Endothelial cell of umbilical vein (primary cell): Measurements from ENCODE around the gene BTF3L4. TPM values are rescaled to one million over a fixed set of nuclear protein-coding genes. Genes with fewer than 3 reads are reported as not detected.

Source experiments
- BruUV-seq: library from RNA; stranded (reverse); fragments of 400-500 nt; replicated peaks from 2 replicates; lab custom pipeline; 2021; lab: Mats Ljungman, UMichigan
- CTCF ChIA-PET: fragments of 300-600, 350-600 bp; sonication (Branson Sonifier 250); formaldehyde crosslinking; loops from one replicate; lab custom pipeline; 2021; ENCODE audit warnings: antibody characterized with exemption, inconsistent platforms; lab: Charles Lee
- POLR2A ChIA-PET: fragments of 300-600, 350-600 bp; sonication (Branson Sonifier 250); formaldehyde crosslinking; loops from one replicate; lab custom pipeline; 2021; ENCODE audit warnings: antibody characterized with exemption, inconsistent platforms; lab: Charles Lee
- DNase-seq: peaks from one replicate; pipeline ENCODE4 v3.0.0-alpha.2; 2011; ENCODE audit warnings: low read depth, low spot score
- FAIRE-seq: peaks from 2 replicates; lab custom pipeline; 2011; peaks lifted over from hg19 to GRCh38; lab: Jason Lieb, UNC
- H2AFZ ChIP-seq: 2 replicates; pipeline ENCODE4 v1.6.0; 2012; ENCODE audit warnings: low read depth, low read length, control low read depth, inconsistent platforms
- H3K27ac ChIP-seq: 2 replicates; pipeline ENCODE4 v1.5.1; 2011; ENCODE audit warnings: low read depth, mild to moderate bottlenecking, control low read depth, low read length, moderate library complexity; ENCODE audit not compliant: insufficient read depth
- H3K27me3 ChIP-seq, 2 experiments: 2 replicates each; pipeline versions ENCODE4 v1.6.0 to v1.6.1; 2011; ENCODE audit warnings: low read length in 2 of 2, mixed read lengths in 1 of 2; ENCODE audit not compliant: control insufficient read depth in 2 of 2, insufficient read depth in 2 of 2
- H3K36me3 ChIP-seq, 2 experiments: 2 replicates in 1 of 2; 3 replicates in 1 of 2; pipeline ENCODE4 v1.5.1; 2011; ENCODE audit warnings: low read length in 2 of 2, mild to moderate bottlenecking in 1 of 2, moderate library complexity in 1 of 2; ENCODE audit not compliant: control insufficient read depth in 2 of 2, insufficient read depth in 2 of 2; ENCODE audit errors: extremely low read depth in 1 of 2
- H3K4me1 ChIP-seq: 3 replicates; pipeline ENCODE4 v1.5.1; 2011; ENCODE audit warnings: mild to moderate bottlenecking, low read length; ENCODE audit not compliant: control insufficient read depth, insufficient read depth; ENCODE audit errors: extremely low read depth
- H3K4me2 ChIP-seq: 2 replicates; pipeline ENCODE4 v1.6.1; 2011; ENCODE audit warnings: low read length, control low read depth, mixed read lengths; ENCODE audit not compliant: insufficient read depth
- H3K4me3 ChIP-seq, 3 experiments: fragments of 200-600 bp in 1 of 3; sonication (generic), shearing (Covaris generic) in 1 of 3; replicated peaks in 1 of 3; 2 replicates each; pipeline ENCODE4 v1.5.1; 2011 to 2016; ENCODE audit warnings: control low read depth in 3 of 3, low read length in 3 of 3, mild to moderate bottlenecking in 2 of 3, inconsistent platforms in 1 of 3, low read depth in 1 of 3, moderate library complexity in 1 of 3; ENCODE audit not compliant: insufficient read depth in 1 of 3
- H3K79me2 ChIP-seq: 2 replicates; pipeline ENCODE4 v1.6.0; 2012; ENCODE audit warnings: low read length, inconsistent platforms; ENCODE audit not compliant: control insufficient read depth, insufficient read depth
- H3K9ac ChIP-seq: replicated peaks from 2 replicates; pipeline ENCODE3; 2011; ENCODE audit warnings: low read length, control low read depth; ENCODE audit not compliant: insufficient read depth; ENCODE audit errors: extremely low read depth
- H3K9me1 ChIP-seq: replicated peaks from 3 replicates; pipeline ENCODE4 v1.6.0; 2011; ENCODE audit warnings: mild to moderate bottlenecking, low read length; ENCODE audit not compliant: control insufficient read depth, insufficient read depth; ENCODE audit errors: extremely low read depth
- H3K9me3 ChIP-seq: replicated peaks from 2 replicates; pipeline ENCODE4 v1.5.1; 2012; ENCODE audit warnings: low read length, inconsistent platforms; ENCODE audit not compliant: control insufficient read depth, insufficient read depth
- H4K20me1 ChIP-seq: replicated peaks from 2 replicates; pipeline ENCODE3; 2011; ENCODE audit warnings: mild to moderate bottlenecking, low read length; ENCODE audit not compliant: control insufficient read depth, insufficient read depth; ENCODE audit errors: extremely low read depth
- CTCF ChIP-seq, 2 donors: IDR thresholded peaks; 1 replicate in 1 of 2; 2 replicates in 1 of 2; pipeline ENCODE4 v1.5.1; 2011; ENCODE audit warnings: low read length in 2 of 2, mild to moderate bottlenecking in 2 of 2, moderate library complexity in 2 of 2, control low read depth in 1 of 2, inconsistent platforms in 1 of 2, low read depth in 1 of 2; ENCODE audit not compliant: insufficient read depth in 1 of 2; ENCODE audit errors: extremely low read depth in 1 of 2
- EZH2 ChIP-seq: IDR thresholded peaks from 2 replicates; pipeline ENCODE4 v1.6.1; 2012; ENCODE audit warnings: borderline replicate concordance, low read depth, mild to moderate bottlenecking, moderate library complexity, low read length, inconsistent platforms; ENCODE audit not compliant: severe bottlenecking
- FOS ChIP-seq: IDR thresholded peaks from 2 replicates; pipeline ENCODE4 v1.6.1; 2011; ENCODE audit warnings: mild to moderate bottlenecking, low read length, moderate library complexity, borderline replicate concordance; ENCODE audit not compliant: insufficient read depth
- GATA2 ChIP-seq: IDR thresholded peaks from 2 replicates; pipeline ENCODE4 v1.7.0; 2011; ENCODE audit warnings: low read depth, mild to moderate bottlenecking, moderate library complexity, mixed read lengths, low read length; ENCODE audit not compliant: insufficient read length, insufficient read depth
- JUN ChIP-seq: IDR thresholded peaks from 2 replicates; pipeline ENCODE4 v1.6.1; 2011; ENCODE audit warnings: borderline replicate concordance, low read depth; ENCODE audit not compliant: insufficient read length, insufficient read depth
- MAX ChIP-seq: IDR thresholded peaks from 2 replicates; pipeline ENCODE4 v1.6.1; 2011; ENCODE audit not compliant: insufficient read depth, insufficient read length
- MYC ChIP-seq: IDR thresholded peaks from one replicate; pipeline ENCODE4 v1.6.1; 2011; ENCODE audit warnings: mild to moderate bottlenecking, low read depth, low read length
- POLR2A ChIP-seq: IDR thresholded peaks from 2 replicates; pipeline ENCODE4 v1.6.1; 2012; ENCODE audit warnings: low read depth, mild to moderate bottlenecking, control low read depth, low read length
- POLR2AphosphoS5 ChIP-seq: IDR thresholded peaks from 2 replicates; pipeline ENCODE4 v1.6.1; 2012; ENCODE audit warnings: low read depth, mild to moderate bottlenecking, control low read depth, low read length, moderate library complexity; ENCODE audit not compliant: insufficient read depth
- dilution Hi-C: fragments of 300-500 bp; cut with MboI; formaldehyde crosslinking; loops from one replicate; pipeline ENCODE4 v1.15.0; 2019; ENCODE audit warnings: low sequenced_read_pairs; ENCODE audit not compliant: extremely low pct_ligation_motif_present
- intact Hi-C: fragments of 100-400 bp; cut with micrococcal nuclease; formaldehyde crosslinking; loops from one replicate; pipeline ENCODE4 v1.10.0; 2022
- polyA plus RNA-seq, 4 experiments: library from polyadenylated mRNA; depleted of rRNA in 3 of 4; stranded (reverse) in 3 of 4; unstranded in 1 of 4; fragments of >200 nt; gene quantifications; 2 replicates each; pipeline versions ENCODE4 v1.2.1 to v1.2.3, GENCODE V29; 2011 to 2012; ENCODE audit warnings: missing spikeins in 1 of 4
- total RNA-seq: library from RNA; stranded (reverse); gene quantifications from 2 replicates; pipeline ENCODE4 v1.2.3, GENCODE V29; 2021

Gene BTF3L4
- total and polyA plus RNA-seq, 2 donors (not counting 3 experiments of a cell fraction or from before 2014, with no cell fraction given), result 25.1 to 43.2 TPM

DNA sequence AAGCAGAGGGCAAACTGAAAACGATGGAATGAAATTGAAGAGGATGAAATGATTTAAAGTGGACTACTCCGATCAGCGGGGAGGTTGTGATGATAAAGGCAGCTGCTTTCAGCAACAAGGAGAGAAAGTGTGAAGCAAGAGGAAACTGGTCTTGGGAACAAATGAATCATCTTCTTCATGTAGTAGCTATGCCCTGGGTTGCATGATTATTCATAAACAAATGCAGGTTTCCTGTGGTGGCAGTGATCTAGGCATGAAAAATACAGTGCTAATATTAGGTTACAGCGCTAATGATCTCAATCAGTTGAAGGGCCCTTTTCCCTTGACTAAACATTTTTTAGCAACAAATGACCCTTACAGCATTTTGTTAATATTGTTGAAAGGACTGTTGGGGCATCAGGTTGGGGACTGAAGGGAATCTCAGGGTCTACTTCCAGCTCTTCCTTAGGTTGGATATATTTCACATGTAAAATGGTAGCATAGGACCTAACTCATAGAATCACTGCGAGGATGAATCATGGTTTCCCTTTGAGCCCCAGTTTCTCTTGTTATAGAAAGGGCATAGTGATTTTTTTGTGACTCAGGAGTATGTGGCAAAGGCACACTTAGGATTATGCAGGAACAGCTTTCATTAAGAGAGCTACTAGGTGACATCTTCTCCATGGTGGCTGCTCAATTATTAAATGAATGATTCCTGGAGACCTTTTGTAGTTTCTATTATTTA lies 83.9 kb downstream of the BTF3L4 start:
- H3K27ac ChIP-seq, result peak overlapping the region; percentile 79
- H3K9ac ChIP-seq, result peak overlapping the region; percentile 59
- ChIA-PET POLR2A (interaction anchor here (0.6 kb wide), 1 partner anchor 186 kb away, joined by 4 read pairs; no protein-coding TSS in a partner anchor), CTCF (interaction anchor here (0.7 to 2.1 kb wide), 12 partner anchors 10 to 264 kb away, joined by 3 to 18 read pairs (median 3); partner anchors contain the start of genes ORC1 and PRPF38A)
- H3K4me3 ChIP-seq, result peak overlapping the region in 2 of 3 experiments; percentile 11 to 14
- H3K79me2 ChIP-seq, result peaks cover 23% of the 10 kb centered on the region
- H3K36me3 ChIP-seq, result no peaks in the 10 kb centered on the region
- no peaks in the 10 kb centered on the region for H4K20me1 ChIP-seq
- peaks cover 33% of the 10 kb centered on the region for H3K4me1 ChIP-seq
- BruUV-seq, result no TSS peak
- peak; percentile 99 for FAIRE-seq
- intact Hi-C loops, result loop anchor here (5.0 kb wide), 1 partner anchor 547 kb away; no protein-coding TSS in a partner anchor
- H3K9me1 ChIP-seq, result no peaks in the 10 kb centered on the region
- no peaks in the 10 kb centered on the region for H3K27me3 ChIP-seq
- no peaks in the 10 kb centered on the region for H3K9me3 ChIP-seq
- H3K4me2 ChIP-seq, result peak overlapping the region; percentile 95
- no peak for TF ChIP-seq EZH2
- peak; percentile 82 for TF ChIP-seq FOS
- peak; percentile 90 for TF ChIP-seq JUN
- no peak for TF ChIP-seq CTCF (IDR thresholded peaks at IDR 0.05; ENCODE audit: extremely low read depth in 1 of 2, insufficient read depth in 1 of 2, low read depth in 1 of 2, low read length in 2 of 2)
- TF ChIP-seq GATA2, result peak; percentile 43
- TF ChIP-seq MYC, result no peak
- TF ChIP-seq MAX, result no peak
- TF ChIP-seq POLR2AphosphoS5, result peak; percentile 67
- peak; percentile 54 for TF ChIP-seq POLR2A
- DNase-seq, result peak; percentile 93
- dilution Hi-C loops, result no loop called here
- H2AFZ ChIP-seq, result peak overlapping the region; percentile 68

Other genes starting within 250 kb of the BTF3L4 start
- 125 and 146 TPM in 2 replicates for gene NRDC, start 177.6 kb upstream of the BTF3L4 start, total RNA-seq
- 35.6 and 41.8 TPM in 2 replicates for gene NRDC, start 177.6 kb upstream of the BTF3L4 start, polyA plus RNA-seq
- 10.4 and 11.9 TPM in 2 replicates for gene RAB3B, start 65.6 kb upstream of the BTF3L4 start, total RNA-seq
- 3.7 and 4.1 TPM in 2 replicates for gene RAB3B, start 65.6 kb upstream of the BTF3L4 start, polyA plus RNA-seq
- 9.2 and 10.0 TPM in 2 replicates for gene KTI12, start 22.5 kb upstream of the BTF3L4 start, total RNA-seq
- gene KTI12, start 22.5 kb upstream of the BTF3L4 start, polyA plus RNA-seq, result 12.7 TPM in 2 replicates
- 55.1 and 57.4 TPM in 2 replicates for gene TXNDC12, start 1.1 kb upstream of the BTF3L4 start, total RNA-seq
- 23.3 and 33.7 TPM in 2 replicates for gene TXNDC12, start 1.1 kb upstream of the BTF3L4 start, polyA plus RNA-seq
- 14.8 and 16.8 TPM in 2 replicates for gene ZFYVE9, start 85.8 kb downstream of the BTF3L4 start, total RNA-seq
- 3.6 and 4.1 TPM in 2 replicates for gene ZFYVE9, start 85.8 kb downstream of the BTF3L4 start, polyA plus RNA-seq